Renal cortex interstitium (tissue), 11 donors: ENCODE measurements around the gene CAPG. TPM values are rescaled to one million over a fixed set of nuclear protein-coding genes. Genes with fewer than 3 reads are reported as not detected.
"Not testable (repeated sequence)": the region's sequence is repeated elsewhere in the genome, so short reads cannot be mapped to it uniquely, and the experiment has no call there.

Source experiments
- DNase-seq, 11 donors: peaks; one replicate each; pipeline ENCODE4 v3.0.0-alpha.2; 2013; ENCODE audit warnings: low read depth in 9 of 11, low spot score in 4 of 11; ENCODE audit errors: extremely low read depth in 1 of 11
- polyA plus RNA-seq, 3 donors: library from polyadenylated mRNA; unstranded; fragments of 120-200 nt; gene quantifications; one replicate each; pipeline ENCODE4 v1.2.1, GENCODE V29; 2013; ENCODE audit not compliant: insufficient read length in 3 of 3

Gene CAPG
- polyA plus RNA-seq, 3 donors = 90.4 to 107 (median 95.5) TPM

DNA sequence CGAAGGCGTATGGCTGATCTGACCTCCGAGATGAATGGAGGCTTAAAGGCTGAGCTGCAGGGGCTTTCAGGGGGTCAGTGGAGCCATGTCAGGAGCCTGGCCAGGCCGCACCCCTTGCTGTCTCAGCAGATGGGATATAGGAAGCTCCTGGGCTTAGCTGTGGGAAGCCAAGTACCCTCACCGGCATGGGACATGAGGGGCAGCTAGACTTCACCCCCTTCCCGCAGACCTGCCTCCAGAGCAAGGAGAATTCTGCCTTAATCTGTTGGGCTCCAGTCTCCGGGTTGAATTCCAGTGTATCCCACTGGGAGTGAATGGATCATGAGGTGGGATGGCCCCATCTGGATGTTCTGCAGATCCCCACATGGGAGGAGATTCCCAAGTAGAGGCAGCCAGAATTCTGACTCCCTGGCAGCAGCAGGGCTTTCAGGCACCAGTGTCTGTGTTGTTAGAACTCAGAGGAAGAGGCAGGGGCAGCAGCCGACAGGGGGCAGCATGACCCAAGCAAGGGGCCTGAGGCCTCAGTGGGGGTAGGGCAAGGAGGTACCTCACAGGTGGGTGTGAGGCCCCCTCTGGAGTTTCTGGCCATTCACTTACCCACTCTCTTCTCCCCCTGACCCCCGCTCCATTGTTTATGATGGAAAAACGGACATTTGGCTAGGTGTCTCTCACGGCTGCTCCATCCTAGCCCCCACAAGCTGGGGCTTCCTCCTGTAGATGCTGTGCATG is 19.1 kb downstream of the CAPG start:
- DNase-seq = no peak

GRCh38 chr2:85388878-85389538 is 21.2 kb downstream of the CAPG start:
- DNase-seq = no peak

- DNase-seq = no peak
These were observed 22.4 kb downstream of the CAPG start for GRCh38 chr2:85387754-85388153.

- no peak for DNase-seq
These were observed 24.4 kb downstream of the CAPG start for GRCh38 chr2:85385746-85386145.

DNA sequence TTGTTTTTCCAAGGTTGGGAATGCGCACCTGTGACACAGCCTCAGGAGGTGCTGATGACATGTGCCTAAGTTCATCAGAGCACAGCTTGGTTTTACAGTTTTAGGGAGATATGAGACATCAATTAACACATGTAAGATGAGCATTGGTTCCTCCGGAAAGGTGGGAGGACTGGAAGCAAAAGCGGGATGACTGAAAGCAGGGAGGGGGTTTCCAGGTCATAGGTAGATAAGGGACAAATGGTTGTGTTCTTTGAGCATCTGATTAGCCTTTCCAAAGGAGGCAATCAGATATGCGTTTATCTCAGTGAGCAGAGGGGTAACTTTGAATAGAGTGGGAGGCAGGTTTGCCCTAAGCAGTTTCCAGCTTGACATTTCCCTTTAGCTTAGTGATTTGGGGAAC is 26.3 kb downstream of the CAPG start:
- no peak for DNase-seq

DNA sequence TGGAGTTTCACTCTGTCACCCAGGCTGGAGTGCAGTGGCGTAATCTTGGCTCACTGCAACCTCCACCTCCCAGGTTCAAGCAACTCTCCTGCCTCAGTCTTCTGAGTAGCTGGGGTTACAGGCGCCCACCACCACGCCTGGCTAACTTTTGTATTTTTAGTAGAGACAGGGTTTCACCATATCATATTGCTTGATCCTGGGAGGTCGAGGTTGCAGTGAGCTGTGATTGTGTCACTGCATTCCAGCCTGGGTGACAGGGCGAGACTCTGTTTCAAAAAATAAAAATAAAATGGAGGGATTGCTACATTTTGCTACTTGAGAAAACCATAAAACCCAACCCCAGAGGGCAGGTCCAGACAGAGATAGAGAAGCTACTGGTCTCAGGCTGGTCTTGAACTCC is 27.0 kb downstream of the CAPG start:
- not testable (repeated sequence) for DNase-seq

DNA sequence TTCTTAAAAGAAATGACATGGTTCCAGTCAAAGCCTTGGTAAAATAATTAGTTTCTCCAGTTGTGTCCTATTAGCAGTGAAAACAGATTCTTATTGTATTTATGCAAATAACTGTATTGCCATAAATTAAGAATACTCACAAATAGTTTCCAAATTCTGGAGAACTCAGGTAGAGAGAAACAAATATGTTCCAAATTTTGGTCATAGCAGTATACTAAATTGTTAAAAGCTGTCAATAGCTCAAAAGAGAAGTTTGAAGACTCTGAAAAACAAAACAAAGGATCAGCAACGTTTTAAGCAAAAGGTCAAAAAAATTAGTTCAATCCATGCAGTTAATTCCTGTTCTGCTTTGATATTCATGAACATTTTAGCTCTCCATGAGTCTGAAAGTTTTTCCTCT is 30.1 kb downstream of the CAPG start:
- no peak for DNase-seq

GRCh38 chr2:85378257-85378656 is 31.9 kb downstream of the CAPG start:
- DNase-seq = no peak

DNA sequence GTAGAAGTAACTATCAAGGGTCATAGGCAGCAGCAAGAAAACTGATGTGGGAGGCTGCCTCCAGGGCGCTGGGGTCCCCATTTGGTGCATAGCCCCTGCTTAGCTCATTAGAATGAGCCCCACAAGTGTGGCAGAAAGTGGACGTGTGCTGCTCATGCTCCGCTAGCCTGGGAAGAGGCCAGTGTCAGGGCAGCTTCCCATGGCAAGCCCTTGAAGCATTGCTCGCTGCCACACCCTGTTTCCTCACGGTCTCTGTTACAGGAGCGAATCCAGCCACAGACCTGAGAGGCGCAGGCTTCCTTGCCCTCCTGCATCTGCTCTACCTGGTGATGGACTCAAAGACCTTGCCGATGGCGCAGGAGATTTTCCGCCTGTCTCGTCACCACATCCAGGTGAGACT is 33.1 kb downstream of the CAPG start:
- DNase-seq = no peak

DNA sequence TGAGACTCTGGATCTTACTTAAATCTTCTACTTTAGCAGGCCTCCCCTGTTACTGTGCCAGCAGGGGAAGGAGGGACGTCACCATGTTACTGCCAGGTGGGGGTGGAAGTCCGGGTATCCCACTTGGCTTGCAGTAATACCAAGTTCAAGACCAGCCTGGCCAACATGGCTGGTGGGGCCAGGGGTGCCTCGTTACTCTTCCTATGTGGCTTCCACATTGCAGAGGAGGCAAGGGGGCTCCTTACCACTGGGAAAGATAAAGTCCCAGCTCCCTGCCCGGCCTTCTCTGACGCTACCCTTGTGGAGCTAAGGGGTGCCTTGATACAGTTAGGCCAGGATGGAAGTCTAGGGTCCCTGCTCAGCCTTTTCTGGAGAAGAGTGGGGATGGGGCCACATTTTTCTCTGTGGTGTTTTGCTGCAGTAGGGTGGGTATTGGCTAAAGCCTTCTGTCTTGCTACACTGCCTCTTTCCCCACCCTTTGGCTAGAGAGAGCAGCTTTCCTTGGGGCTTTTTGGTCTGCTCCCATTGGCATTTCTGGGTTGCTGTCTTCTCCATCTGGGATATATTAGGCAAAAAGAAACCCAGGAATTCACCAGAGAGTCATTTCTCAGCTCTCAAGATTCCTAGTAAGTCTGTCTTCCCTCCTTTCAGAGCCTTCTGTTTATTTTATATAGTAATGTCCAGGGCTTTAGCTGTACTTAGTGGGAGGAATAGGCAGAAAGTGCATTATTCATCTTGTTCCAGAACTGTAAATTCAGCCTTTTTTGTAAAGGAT is 33.7 kb downstream of the CAPG start:
- DNase-seq = no peak

GRCh38 chr2:85371045-85371444 is 39.1 kb downstream of the CAPG start:
- DNase-seq = no peak

GRCh38 chr2:85369500-85369899 is 40.7 kb downstream of the CAPG start:
- no peak for DNase-seq

GRCh38 chr2:85368921-85369320 is 41.2 kb downstream of the CAPG start:
- no peak for DNase-seq

GRCh38 chr2:85367180-85367579 is 43.0 kb downstream of the CAPG start:
- no peak for DNase-seq

DNA sequence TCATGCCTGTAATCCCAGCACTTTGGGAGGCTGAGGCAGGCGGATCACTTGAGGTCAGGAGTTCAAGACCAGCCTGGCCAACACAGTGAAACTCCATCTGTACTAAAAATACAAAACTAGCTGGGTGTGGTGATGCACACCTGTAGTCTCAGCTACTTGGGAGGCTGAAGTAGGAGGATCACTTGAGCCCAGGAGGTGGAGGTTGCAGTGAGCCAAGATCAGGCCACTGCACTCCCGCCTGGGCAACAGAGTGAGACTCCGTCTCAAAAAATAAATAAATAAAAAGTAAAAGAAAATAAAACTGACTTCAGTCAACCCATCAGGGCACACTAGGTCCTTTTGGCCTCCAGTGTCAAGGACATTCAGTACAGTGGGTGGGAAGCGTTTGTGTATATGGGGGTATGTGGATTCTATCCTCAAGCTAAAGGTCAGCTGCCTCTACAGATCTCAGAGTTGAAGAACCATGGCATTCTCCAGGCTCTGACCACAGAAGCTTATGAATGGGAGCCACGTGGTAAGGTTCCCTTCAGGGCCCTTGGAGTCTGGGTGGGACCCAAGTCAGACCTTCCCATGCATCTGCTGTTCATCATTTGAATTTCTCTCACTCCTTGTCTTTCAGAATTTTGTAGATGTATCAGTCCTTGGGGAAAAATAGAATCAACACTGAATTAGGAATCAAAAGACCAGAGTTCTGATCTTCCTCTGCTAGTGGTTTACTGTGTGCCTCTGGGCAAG is 47.3 kb downstream of the CAPG start:
- DNase-seq = not testable (repeated sequence)

- no peak for DNase-seq
These were observed 52.4 kb downstream of the CAPG start for GRCh38 chr2:85357736-85358135.

- DNase-seq = no peak
These were observed 54.0 kb downstream of the CAPG start for GRCh38 chr2:85356186-85356585.

- no peak for DNase-seq
These were observed 54.6 kb downstream of the CAPG start for GRCh38 chr2:85355521-85355920.

- no peak for DNase-seq
These were observed 55.1 kb downstream of the CAPG start for GRCh38 chr2:85355073-85355410.
